GM18505 (cell line): Measurements from ENCODE around the gene CSNK1G1.
"Not testable (repeated sequence)": the region's sequence is repeated elsewhere in the genome, so short reads cannot be mapped to it uniquely, and the experiment has no call there.

Source experiments
- ATAC-seq: cut with Tn5 transposase; IDR thresholded peaks from one replicate; pipeline ENCODE4 v1.9.1; 2021; ENCODE audit not compliant: unreplicated experiment
- POLR2A ChIP-seq: IDR thresholded peaks from 4 replicates; pipeline ENCODE4 v1.6.1; 2011; ENCODE audit warnings: borderline replicate concordance; ENCODE audit not compliant: insufficient read depth, insufficient read length; ENCODE audit errors: extremely low read depth

Gene CSNK1G1

GRCh38 chr15:64355944-64356709, at the start of gene CSNK1G1:
CSNK1G1 (minus strand) TSS chr15:64356173; CDS start chr15:64300499, 55,674 bp downstream.
- peak; percentile 42 for TF ChIP-seq POLR2A
- ATAC-seq: peak; percentile 93

GRCh38 chr15:64400583-64400982, 44.6 kb upstream of the CSNK1G1 start:
- TF ChIP-seq POLR2A: no peak
- ATAC-seq: no peak

- no peak for TF ChIP-seq POLR2A
- no peak for ATAC-seq
Measured at GRCh38 chr15:64398575-64398974, 42.6 kb upstream of the CSNK1G1 start.

GRCh38 chr15:64396789-64397188, 40.8 kb upstream of the CSNK1G1 start:
- no peak for ATAC-seq

GRCh38 chr15:64392471-64392870, 36.5 kb upstream of the CSNK1G1 start:
- not testable (repeated sequence) for ATAC-seq

More at GRCh38 chr15:64396789-64397188, 40.8 kb upstream of the CSNK1G1 start:
- no peak for TF ChIP-seq POLR2A

- no peak for ATAC-seq
- no peak for TF ChIP-seq POLR2A
Measured at GRCh38 chr15:64389036-64389435, 33.1 kb upstream of the CSNK1G1 start.

GRCh38 chr15:64387562-64388168, 31.7 kb upstream of the CSNK1G1 start, which contains the start of gene TRIP4:
TRIP4 (plus strand) TSS chr15:64387836; CDS start chr15:64387864, 28 bp downstream.
- peak; percentile 86 for TF ChIP-seq POLR2A
- ATAC-seq: peak; percentile 97

- TF ChIP-seq POLR2A: no peak
- no peak for ATAC-seq
Measured at GRCh38 chr15:64386291-64386690, 30.3 kb upstream of the CSNK1G1 start.

GRCh38 chr15:64383760-64384159, 27.8 kb upstream of the CSNK1G1 start:
- no peak for ATAC-seq
- no peak for TF ChIP-seq POLR2A

GRCh38 chr15:64381000-64381751, 25.2 kb upstream of the CSNK1G1 start, which contains the start of gene PCLAF:
PCLAF (minus strand) TSS chr15:64381441; CDS start chr15:64381371, 70 bp downstream.
- TF ChIP-seq POLR2A: peak; percentile 80
- peak; percentile 94 for ATAC-seq

- not testable (repeated sequence) for ATAC-seq
Measured at GRCh38 chr15:64380130-64380870, 24.3 kb upstream of the CSNK1G1 start.

GRCh38 chr15:64379216-64379960, 23.4 kb upstream of the CSNK1G1 start:
- ATAC-seq: no peak
- no peak for TF ChIP-seq POLR2A
